GM21447 (cell line): Measurements from ENCODE around the gene CAVIN3.

Experiments used
- ATAC-seq: cut with Tn5 transposase; IDR thresholded peaks from one replicate; pipeline ENCODE4 v1.9.1; 2021; ENCODE audit not compliant: unreplicated experiment

Gene CAVIN3

DNA sequence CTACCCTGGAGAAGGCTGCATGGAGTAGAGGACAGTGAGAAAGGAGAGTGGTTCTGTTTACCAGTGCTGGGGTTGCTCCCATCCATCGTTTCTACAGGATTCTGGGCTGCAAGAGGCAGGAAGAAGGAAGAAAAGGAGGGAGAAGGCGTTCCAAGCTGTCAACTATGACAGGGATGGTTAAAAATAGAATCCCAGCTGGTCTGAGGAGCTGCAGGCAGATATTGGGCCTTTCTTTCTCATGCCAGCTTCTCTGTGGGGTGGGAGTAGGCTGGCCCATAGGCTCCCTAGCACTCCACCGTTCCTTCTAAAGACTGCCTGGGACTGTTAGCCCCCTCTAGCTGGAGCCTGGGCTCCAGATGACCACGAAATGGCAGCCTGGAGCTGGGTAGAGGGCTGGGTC, 47.1 kb downstream of the CAVIN3 start:
- ATAC-seq: no peak

DNA sequence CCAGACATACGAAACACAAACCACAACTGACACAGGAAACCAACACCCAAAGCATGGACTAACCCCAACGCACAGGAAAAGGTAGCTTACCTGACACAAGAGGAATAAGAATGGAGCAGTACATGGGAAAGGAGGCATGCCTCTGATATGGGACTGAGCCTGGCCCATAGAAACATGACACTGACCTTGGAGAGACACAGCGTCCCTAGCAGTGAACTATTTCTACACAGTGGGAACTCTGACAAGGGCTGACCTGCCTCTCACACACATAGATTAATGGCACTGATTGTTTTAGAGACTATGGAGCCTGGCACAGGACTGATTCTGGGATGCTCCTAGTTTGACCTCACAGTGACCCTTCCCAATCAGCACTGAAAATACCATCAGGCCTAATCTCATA, 48.7 kb downstream of the CAVIN3 start:
- ATAC-seq: no peak

- no peak for ATAC-seq
These were observed 49.6 kb downstream of the CAVIN3 start for GRCh38 chr11:6270584-6271246.

DNA sequence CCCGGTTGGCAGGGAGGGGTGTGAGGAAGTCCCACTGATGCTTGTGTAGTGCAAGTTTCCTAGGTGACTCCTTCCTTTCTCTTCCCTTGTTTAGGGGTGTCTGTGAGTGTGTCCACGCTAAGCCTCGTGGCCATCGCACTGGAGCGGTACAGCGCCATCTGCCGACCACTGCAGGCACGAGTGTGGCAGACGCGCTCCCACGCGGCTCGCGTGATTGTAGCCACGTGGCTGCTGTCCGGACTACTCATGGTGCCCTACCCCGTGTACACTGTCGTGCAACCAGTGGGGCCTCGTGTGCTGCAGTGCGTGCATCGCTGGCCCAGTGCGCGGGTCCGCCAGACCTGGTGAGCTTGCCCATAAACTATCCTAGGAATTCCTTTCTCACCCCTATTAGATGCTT, 50.3 kb downstream of the CAVIN3 start:
- ATAC-seq: no peak
